ENCODE measurements around the gene RGMA.

RGMA gene

DNA sequence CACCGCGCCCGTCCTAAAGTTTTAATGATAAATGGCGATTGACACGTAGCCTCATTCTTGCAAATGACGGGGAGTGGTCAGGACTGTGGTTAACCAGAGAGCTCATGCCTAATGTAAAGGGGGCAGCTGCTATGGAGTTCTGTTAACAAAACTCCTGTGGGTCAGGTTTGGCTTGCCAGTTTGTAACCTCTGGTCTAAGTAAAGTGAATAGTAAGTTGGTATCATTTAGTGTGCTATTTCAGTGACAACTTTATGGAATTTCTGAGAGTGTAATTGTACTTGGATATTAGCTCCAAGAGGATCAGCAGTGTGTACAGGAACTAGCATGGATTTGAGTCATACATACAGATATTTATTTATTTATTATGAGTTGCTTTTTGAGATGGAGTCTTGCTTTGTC lies 87.9 kb downstream of the RGMA start:
- no peak for DNase-seq

DNA sequence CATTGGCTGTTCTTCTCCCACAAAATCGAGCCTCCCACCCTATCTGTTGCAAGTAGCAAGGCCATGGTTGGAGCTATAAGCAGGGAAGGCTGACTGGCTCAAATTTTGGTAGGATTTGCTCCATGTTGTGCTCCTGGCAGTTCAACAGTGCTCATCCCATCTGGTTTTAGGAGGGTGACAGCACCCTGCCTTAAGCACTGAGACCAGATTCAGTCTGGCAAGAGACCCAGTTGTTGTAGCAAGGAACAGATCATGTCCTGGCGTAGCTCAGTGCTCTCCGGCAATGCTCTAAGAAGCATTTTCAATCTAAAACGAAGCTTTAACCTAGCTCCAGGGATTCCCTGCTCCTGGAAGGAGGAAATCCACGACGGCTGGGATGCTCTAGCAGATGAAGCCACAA lies 91.2 kb downstream of the RGMA start:
- no peak for DNase-seq

DNA sequence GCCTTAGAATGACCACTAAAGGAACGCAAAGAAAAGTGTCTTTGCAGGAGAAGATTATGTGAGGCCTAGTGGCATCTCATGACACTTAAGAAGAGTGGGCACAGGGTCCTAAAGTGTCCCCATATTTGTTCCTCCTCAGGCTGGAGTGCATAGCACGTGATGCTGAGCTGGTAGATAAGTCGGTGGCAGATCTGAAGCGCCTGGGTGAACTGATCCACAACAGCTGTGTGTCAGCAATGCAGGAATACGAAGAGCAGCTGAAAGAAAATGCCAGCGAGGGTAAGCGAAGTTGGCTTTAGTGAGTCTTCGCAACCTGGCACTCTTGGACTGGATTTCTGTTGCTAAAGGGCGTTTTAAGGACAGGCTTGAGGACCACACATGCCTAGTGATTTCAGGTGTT lies 96.3 kb downstream of the RGMA start:
- DNase-seq, result no peak

DNA sequence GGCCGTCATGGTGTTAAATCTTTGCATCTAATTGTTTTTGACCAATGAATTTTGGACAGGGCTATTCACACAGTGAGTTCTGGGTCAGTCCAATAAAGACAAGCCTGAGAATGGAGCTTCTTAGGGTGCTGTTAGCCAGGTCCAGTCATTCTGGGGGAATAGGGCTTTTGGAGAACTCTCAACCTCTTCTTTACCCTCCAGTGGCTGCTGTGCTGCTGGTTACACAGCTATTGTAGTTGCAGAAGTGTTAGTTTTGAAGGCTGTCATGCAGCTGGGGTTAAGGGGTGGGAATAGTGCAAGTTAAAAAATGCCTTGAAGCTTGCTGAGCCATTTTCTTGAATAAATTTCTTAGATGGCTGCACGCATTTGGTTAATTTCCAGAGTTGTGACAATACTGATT lies 99.0 kb downstream of the RGMA start:
- DNase-seq, result no peak

DNA sequence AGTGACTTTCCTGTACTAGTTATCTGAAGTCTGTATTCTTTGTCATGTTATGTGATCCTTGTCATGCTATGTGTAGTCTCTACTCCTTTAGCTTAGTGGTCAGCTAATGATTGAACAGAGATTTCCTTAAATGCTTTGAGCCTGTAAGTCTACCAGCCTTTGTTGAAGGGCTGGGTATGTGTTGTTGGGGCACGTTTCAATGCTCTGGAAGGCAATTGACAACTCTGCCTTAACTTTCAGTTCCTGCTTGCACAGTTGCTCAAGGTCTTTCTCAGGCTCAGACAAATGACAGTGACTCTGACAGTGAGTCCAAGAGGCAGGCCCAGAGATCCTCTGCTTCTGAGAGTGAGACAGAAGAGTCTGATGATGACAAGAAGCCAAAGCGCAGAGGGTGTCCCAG lies 99.5 kb downstream of the RGMA start:
- DNase-seq, result no peak

All from right hindlimb (tissue), 1 donor.